ENCODE results near the gene USP17L29.
"Not testable (repeated sequence)": the region's sequence is repeated elsewhere in the genome, so short reads cannot be mapped to it uniquely, and the experiment has no call there.

The USP17L29 gene

DNA sequence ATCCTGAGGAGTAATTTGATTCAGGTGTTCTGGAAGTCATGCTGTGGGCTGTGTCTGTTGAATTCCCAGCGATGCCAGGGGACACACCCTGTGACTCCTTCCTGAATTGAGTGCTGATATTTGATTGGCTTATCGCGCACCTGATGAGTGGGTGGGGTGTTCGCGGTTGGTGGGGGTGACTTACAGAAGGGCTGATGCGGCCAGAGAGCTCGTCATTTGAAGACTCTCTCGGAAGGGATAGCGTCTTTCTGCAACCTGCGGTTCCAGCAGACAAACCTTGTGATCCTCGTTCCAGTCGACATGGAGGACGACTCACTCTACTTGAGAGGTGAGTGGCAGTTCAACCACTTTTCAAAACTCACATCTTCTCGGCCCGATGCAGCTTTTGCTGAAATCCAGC lies at the start of gene USP17L29:
TSS of gene USP17L29 (plus strand) at position 301 of the 400 bp plus-strand sequence. CDS start at position 301, 0 bp downstream.
- not testable (repeated sequence) for DNase-seq

GRCh38 chr4:9324191-9324590 lies 29.2 kb upstream of the USP17L29 start:
- DNase-seq, result not testable (repeated sequence)

DNA sequence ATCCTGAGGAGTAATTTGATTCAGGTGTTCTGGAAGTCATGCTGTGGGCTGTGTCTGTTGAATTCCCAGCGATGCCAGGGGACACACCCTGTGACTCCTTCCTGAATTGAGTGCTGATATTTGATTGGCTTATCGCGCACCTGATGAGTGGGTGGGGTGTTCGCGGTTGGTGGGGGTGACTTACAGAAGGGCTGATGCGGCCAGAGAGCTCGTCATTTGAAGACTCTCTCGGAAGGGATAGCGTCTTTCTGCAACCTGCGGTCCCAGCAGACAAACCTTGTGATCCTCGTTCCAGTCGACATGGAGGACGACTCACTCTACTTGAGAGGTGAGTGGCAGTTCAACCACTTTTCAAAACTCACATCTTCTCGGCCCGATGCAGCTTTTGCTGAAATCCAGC lies 28.6 kb upstream of the USP17L29 start, which contains the start of gene USP17L24:
TSS of gene USP17L24 (plus strand) at position 301 of the 400 bp plus-strand sequence. CDS start at position 301, 0 bp downstream.
- not testable (repeated sequence) for DNase-seq

DNA sequence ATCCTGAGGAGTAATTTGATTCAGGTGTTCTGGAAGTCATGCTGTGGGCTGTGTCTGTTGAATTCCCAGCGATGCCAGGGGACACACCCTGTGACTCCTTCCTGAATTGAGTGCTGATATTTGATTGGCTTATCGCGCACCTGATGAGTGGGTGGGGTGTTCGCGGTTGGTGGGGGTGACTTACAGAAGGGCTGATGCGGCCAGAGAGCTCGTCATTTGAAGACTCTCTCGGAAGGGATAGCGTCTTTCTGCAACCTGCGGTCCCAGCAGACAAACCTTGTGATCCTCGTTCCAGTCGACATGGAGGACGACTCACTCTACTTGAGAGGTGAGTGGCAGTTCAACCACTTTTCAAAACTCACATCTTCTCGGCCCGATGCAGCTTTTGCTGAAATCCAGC lies 23.8 kb upstream of the USP17L29 start, which contains the start of gene USP17L25:
TSS of gene USP17L25 (plus strand) at position 301 of the 400 bp plus-strand sequence. CDS start at position 301, 0 bp downstream.
- DNase-seq, result not testable (repeated sequence)

GRCh38 chr4:9334358-9334757 lies 19.1 kb upstream of the USP17L29 start, which contains the start of gene USP17L26:
Gene USP17L26 (plus strand): TSS chr4:9334658. CDS start chr4:9334658, 0 bp downstream.
- DNase-seq, result not testable (repeated sequence)

DNA sequence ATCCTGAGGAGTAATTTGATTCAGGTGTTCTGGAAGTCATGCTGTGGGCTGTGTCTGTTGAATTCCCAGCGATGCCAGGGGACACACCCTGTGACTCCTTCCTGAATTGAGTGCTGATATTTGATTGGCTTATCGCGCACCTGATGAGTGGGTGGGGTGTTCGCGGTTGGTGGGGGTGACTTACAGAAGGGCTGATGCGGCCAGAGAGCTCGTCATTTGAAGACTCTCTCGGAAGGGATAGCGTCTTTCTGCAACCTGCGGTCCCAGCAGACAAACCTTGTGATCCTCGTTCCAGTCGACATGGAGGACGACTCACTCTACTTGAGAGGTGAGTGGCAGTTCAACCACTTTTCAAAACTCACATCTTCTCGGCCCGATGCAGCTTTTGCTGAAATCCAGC lies 14.3 kb upstream of the USP17L29 start, which contains the start of gene USP17L5:
TSS of gene USP17L5 (plus strand) at position 301 of the 400 bp plus-strand sequence. CDS start at position 301, 0 bp downstream.
- DNase-seq, result not testable (repeated sequence)

- not testable (repeated sequence) for DNase-seq
Observed at GRCh38 chr4:9343848-9344247, 9.6 kb upstream of the USP17L29 start, which contains the start of gene USP17L27. Gene USP17L27 (plus strand): TSS chr4:9344148. CDS start chr4:9344148, 0 bp downstream.

- DNase-seq, result not testable (repeated sequence)
Observed at GRCh38 chr4:9348593-9348992, 4.8 kb upstream of the USP17L29 start, which contains the start of gene USP17L28. Gene USP17L28 (plus strand): TSS chr4:9348893. CDS start chr4:9348893, 0 bp downstream.

GRCh38 chr4:9350866-9351265 lies 2.6 kb upstream of the USP17L29 start:
- DNase-seq, result not testable (repeated sequence)

DNA sequence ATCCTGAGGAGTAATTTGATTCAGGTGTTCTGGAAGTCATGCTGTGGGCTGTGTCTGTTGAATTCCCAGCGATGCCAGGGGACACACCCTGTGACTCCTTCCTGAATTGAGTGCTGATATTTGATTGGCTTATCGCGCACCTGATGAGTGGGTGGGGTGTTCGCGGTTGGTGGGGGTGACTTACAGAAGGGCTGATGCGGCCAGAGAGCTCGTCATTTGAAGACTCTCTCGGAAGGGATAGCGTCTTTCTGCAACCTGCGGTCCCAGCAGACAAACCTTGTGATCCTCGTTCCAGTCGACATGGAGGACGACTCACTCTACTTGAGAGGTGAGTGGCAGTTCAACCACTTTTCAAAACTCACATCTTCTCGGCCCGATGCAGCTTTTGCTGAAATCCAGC lies 9.4 kb downstream of the USP17L29 start, which contains the start of gene USP17L30:
TSS of gene USP17L30 (plus strand) at position 301 of the 400 bp plus-strand sequence. CDS start at position 301, 0 bp downstream.
- not testable (repeated sequence) for DNase-seq

- DNase-seq, result not testable (repeated sequence)
Observed at GRCh38 chr4:9379881-9380280, 26.4 kb downstream of the USP17L29 start.

- DNase-seq, result peak; percentile 20
Observed at GRCh38 chr4:9381012-9381534, 27.6 kb downstream of the USP17L29 start.

DNA sequence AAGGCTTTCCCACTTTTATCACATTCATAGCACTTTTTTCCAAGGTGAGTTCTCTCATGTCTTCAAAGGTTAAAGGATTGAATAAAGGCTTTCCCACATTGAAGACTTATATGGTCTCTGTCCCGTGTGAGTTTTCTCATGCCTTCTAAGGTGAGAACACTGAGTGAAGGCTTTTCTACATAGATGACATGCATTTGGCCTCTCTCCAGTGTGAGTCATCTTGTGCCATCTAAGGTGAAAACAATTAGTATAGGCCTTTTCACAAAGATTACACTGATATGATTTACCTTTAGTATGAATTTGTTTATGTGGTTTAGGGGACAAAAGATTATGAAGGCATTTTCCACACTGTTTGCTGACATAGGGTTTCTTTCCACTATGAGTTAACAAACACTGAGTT lies 30.7 kb downstream of the USP17L29 start:
- DNase-seq, result no peak

- not testable (repeated sequence) for DNase-seq
Observed at GRCh38 chr4:9389001-9389400, 35.6 kb downstream of the USP17L29 start.

All from NCI-H146 (cell line).